Measurements from ENCODE around the gene RAP1GAP.

DNA sequence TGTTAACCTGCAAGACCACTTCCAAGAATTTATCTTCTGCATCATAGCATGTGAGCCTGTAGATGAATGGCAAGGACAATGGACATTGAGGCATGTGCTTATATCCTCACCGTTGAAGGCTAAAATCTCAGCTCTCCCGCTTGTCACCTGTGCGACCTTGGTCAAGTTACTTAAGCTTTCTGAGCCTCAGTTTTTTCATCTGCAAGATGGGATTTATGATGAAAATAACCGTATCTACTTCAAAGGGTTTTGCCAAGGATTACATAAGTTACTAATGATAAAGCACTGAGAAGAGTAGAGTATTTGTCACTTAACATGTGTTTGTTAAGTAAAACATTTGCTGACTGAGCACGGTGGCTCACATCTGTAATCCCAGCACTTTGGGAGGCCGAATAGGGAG lies 14.9 kb downstream of the RAP1GAP start:
- TF ChIP-seq CTCF (conservative IDR thresholded peaks at IDR 0.05; ENCODE audit: low read length): no peak
- TF ChIP-seq EZH2phosphoT487 (IDR thresholded peaks at IDR 0.05; ENCODE audit: borderline replicate concordance, low read depth, low read length): no peak
